ENCODE measurements around the gene MALRD1. TPM values are rescaled to one million over a fixed set of nuclear protein-coding genes. Genes with fewer than 3 reads are reported as not detected.

MALRD1 gene
- total RNA-seq, 1 experiment from 2014 or later, result 8.2 TPM

- H3K27ac Mint-ChIP-seq (ENCODE audit: unreplicated experiment), result no peak overlapping the region
- H3K36me3 ChIP-seq (ENCODE audit: control insufficient read depth, insufficient read depth, low read length), result no peaks in the 10 kb centered on the region
- no peaks in the 10 kb centered on the region for H3K9me3 Mint-ChIP-seq (ENCODE audit: unreplicated experiment)
- ChIA-PET POLR2A (no interaction called here), CTCF (no interaction called here)
- intact Hi-C loops (cut with micrococcal nuclease; ENCODE audit: unreplicated experiment), result no loop called here
- H3K4me1 Mint-ChIP-seq (ENCODE audit: low read depth, unreplicated experiment), result no peaks in the 10 kb centered on the region
- 0 out of 2 replicates have a peak, but pooled peaks cover 3% of the 10 kb centered on the region for H3K9me3 ChIP-seq
- no peaks in the 10 kb centered on the region for H3K27me3 ChIP-seq (replicated peaks; ENCODE audit: control insufficient read depth, insufficient read depth, low read length)
- no peak for TF ChIP-seq CTCF (IDR thresholded peaks at IDR 0.05; ENCODE audit: insufficient read depth in 1 of 2, low read depth in 1 of 2, low read length in 1 of 2, severe bottlenecking in 1 of 2, unreplicated experiment in 1 of 2)
- DNase-seq, result no peak
- BruUV-seq (replicated peaks), result no TSS peak
- no peaks in the 10 kb centered on the region for H3K4me1 ChIP-seq
- no peaks in the 10 kb centered on the region for H3K36me3 Mint-ChIP-seq (ENCODE audit: insufficient read depth, unreplicated experiment)
- H3K4me3 Mint-ChIP-seq (ENCODE audit: unreplicated experiment), result no peak overlapping the region
- no peak overlapping the region for H3K4me3 ChIP-seq (ENCODE audit: low read depth, low read length)
- no peaks in the 10 kb centered on the region for H3K27me3 Mint-ChIP-seq (ENCODE audit: insufficient read depth, unreplicated experiment)
Measured at GRCh38 chr10:19453967-19454366, 405.4 kb downstream of the MALRD1 start.

- H3K4me1 Mint-ChIP-seq (ENCODE audit: low read depth, unreplicated experiment), result no peaks in the 10 kb centered on the region
- Histone ChIP-seq H3K27me3 (replicated peaks; ENCODE audit: control insufficient read depth, insufficient read depth, low read length) (no peaks in the 10 kb centered on the region), H3K4me1 (no peaks in the 10 kb centered on the region), H3K9me3 (no peaks in the 10 kb centered on the region), H3K4me3 (ENCODE audit: low read depth, low read length) (no peak overlapping the region), H3K36me3 (ENCODE audit: control insufficient read depth, insufficient read depth, low read length) (no peaks in the 10 kb centered on the region)
- no peak for TF ChIP-seq CTCF (IDR thresholded peaks at IDR 0.05; ENCODE audit: insufficient read depth in 1 of 2, low read depth in 1 of 2, low read length in 1 of 2, severe bottlenecking in 1 of 2, unreplicated experiment in 1 of 2)
- H3K27me3 Mint-ChIP-seq (ENCODE audit: insufficient read depth, unreplicated experiment), result no peaks in the 10 kb centered on the region
- no peaks in the 10 kb centered on the region for H3K36me3 Mint-ChIP-seq (ENCODE audit: insufficient read depth, unreplicated experiment)
- ChIA-PET POLR2A (no interaction called here), CTCF (no interaction called here)
- DNase-seq, result no peak
- H3K27ac Mint-ChIP-seq (ENCODE audit: unreplicated experiment), result no peak overlapping the region
- BruUV-seq (replicated peaks), result no TSS peak
- H3K9me3 Mint-ChIP-seq (ENCODE audit: unreplicated experiment), result no peaks in the 10 kb centered on the region
- H3K4me3 Mint-ChIP-seq (ENCODE audit: unreplicated experiment), result no peak overlapping the region
- intact Hi-C loops (cut with micrococcal nuclease; ENCODE audit: unreplicated experiment), result no loop called here
Measured at GRCh38 chr10:19461588-19461987, 413.0 kb downstream of the MALRD1 start.

GRCh38 chr10:19466709-19467108 is 418.1 kb downstream of the MALRD1 start:
- intact Hi-C loops (cut with micrococcal nuclease; ENCODE audit: unreplicated experiment), result no loop called here
- no peak overlapping the region for H3K4me3 Mint-ChIP-seq (ENCODE audit: unreplicated experiment)
- no peak for TF ChIP-seq CTCF (IDR thresholded peaks at IDR 0.05; ENCODE audit: insufficient read depth in 1 of 2, low read depth in 1 of 2, low read length in 1 of 2, severe bottlenecking in 1 of 2, unreplicated experiment in 1 of 2)
- H3K27me3 Mint-ChIP-seq (ENCODE audit: insufficient read depth, unreplicated experiment), result no peaks in the 10 kb centered on the region
- ChIA-PET POLR2A (no interaction called here), CTCF (no interaction called here)
- Histone ChIP-seq H3K36me3 (ENCODE audit: control insufficient read depth, insufficient read depth, low read length) (no peaks in the 10 kb centered on the region), H3K4me1 (no peaks in the 10 kb centered on the region), H3K9me3 (no peaks in the 10 kb centered on the region), H3K4me3 (ENCODE audit: low read depth, low read length) (no peak overlapping the region), H3K27me3 (replicated peaks; ENCODE audit: control insufficient read depth, insufficient read depth, low read length) (no peaks in the 10 kb centered on the region)
- DNase-seq, result no peak
- H3K27ac Mint-ChIP-seq (ENCODE audit: unreplicated experiment), result no peak overlapping the region
- no peaks in the 10 kb centered on the region for H3K36me3 Mint-ChIP-seq (ENCODE audit: insufficient read depth, unreplicated experiment)
- BruUV-seq (replicated peaks), result no TSS peak
- no peaks in the 10 kb centered on the region for H3K9me3 Mint-ChIP-seq (ENCODE audit: unreplicated experiment)
- H3K4me1 Mint-ChIP-seq (ENCODE audit: low read depth, unreplicated experiment), result no peaks in the 10 kb centered on the region
